CD4-positive, CD25-positive, alpha-beta regulatory T cell (primary cell): Measurements from ENCODE around the gene IQSEC1. TPM values are rescaled to one million over a fixed set of nuclear protein-coding genes. Genes with fewer than 3 reads are reported as not detected.

ENCODE experiments used
- ATAC-seq, 2 donors: fragments of 150-1000 bp; cut with Tn5 transposase; one replicate each; pipeline ENCODE4 v1.10.0; 2021; ENCODE audit warnings: low read depth in 2 of 2, moderate number of reproducible peaks in 2 of 2, moderate library complexity in 1 of 2
- DNase-seq, 3 donors: peaks; one replicate each; pipeline versions ENCODE4 v3.0.0 to v3.0.0-alpha.2; 2012 to 2022; ENCODE audit warnings: mixed read lengths in 1 of 3
- H3K27ac ChIP-seq: one replicate; pipeline ENCODE4 v1.7.0; 2013; ENCODE audit warnings: mild to moderate bottlenecking, low read length; ENCODE audit not compliant: insufficient read depth, poor library complexity, severe bottlenecking
- H3K27me3 ChIP-seq: one replicate; pipeline ENCODE4 v1.7.0; 2013; ENCODE audit warnings: low read length; ENCODE audit not compliant: control insufficient read depth, insufficient read depth
- H3K36me3 ChIP-seq: one replicate; pipeline ENCODE4 v1.7.0; 2013; ENCODE audit warnings: mild to moderate bottlenecking, low read length, moderate library complexity; ENCODE audit not compliant: control insufficient read depth, insufficient read depth
- H3K4me1 ChIP-seq: 2 replicates; pipeline ENCODE4 v1.7.0; 2013; ENCODE audit warnings: mild to moderate bottlenecking, low read length; ENCODE audit not compliant: insufficient read depth, control insufficient read depth, poor library complexity, severe bottlenecking
- H3K4me3 ChIP-seq: one replicate; pipeline ENCODE4 v1.7.0; 2013; ENCODE audit warnings: low read depth, mild to moderate bottlenecking, low read length, moderate library complexity
- H3K9me3 ChIP-seq, 2 experiments: 1 replicate in 1 of 2; 2 replicates in 1 of 2; pipeline ENCODE4 v1.7.0; 2013; ENCODE audit warnings: low read length in 2 of 2, mild to moderate bottlenecking in 1 of 2, moderate library complexity in 1 of 2; ENCODE audit not compliant: control insufficient read depth in 2 of 2
- H3K27ac Mint-ChIP-seq, 3 donors: one replicate each; pipeline ENCODE4 v1.8.0; 2020 to 2022; ENCODE audit warnings: mild to moderate bottlenecking in 3 of 3, mixed read lengths in 3 of 3, moderate library complexity in 2 of 3
- H3K27me3 Mint-ChIP-seq: one replicate; pipeline ENCODE4 v1.8.0; 2022; ENCODE audit warnings: mild to moderate bottlenecking, mixed read lengths
- H3K36me3 Mint-ChIP-seq: one replicate; pipeline ENCODE4 v1.8.0; 2020; ENCODE audit warnings: mixed read lengths
- H3K4me1 Mint-ChIP-seq, 4 donors: one replicate each; pipeline ENCODE4 v1.8.0; 2020 to 2022; ENCODE audit warnings: mixed read lengths in 4 of 4, mild to moderate bottlenecking in 1 of 4
- H3K4me3 Mint-ChIP-seq, 4 donors: one replicate each; pipeline ENCODE4 v1.8.0; 2020 to 2022; ENCODE audit warnings: mild to moderate bottlenecking in 4 of 4, mixed read lengths in 4 of 4, moderate library complexity in 3 of 4
- H3K9me3 Mint-ChIP-seq, 7 donors: one replicate each; pipeline ENCODE4 v1.8.0; 2020 to 2022; ENCODE audit warnings: mixed read lengths in 7 of 7, mild to moderate bottlenecking in 3 of 7, moderate library complexity in 2 of 7
- polyA plus RNA-seq, 4 donors: library from polyadenylated mRNA; unstranded; fragments of 300-500 nt; fragmentation: Illumina TruSeq; gene quantifications; one replicate each; pipeline ENCODE4 v1.2.3, GENCODE V29; 2021
- total RNA-seq: library from RNA; stranded (reverse); gene quantifications from one replicate; pipeline ENCODE4 v1.2.3, GENCODE V29; 2022

Gene IQSEC1
- total and polyA plus RNA-seq, 5 donors from 2014 or later, result 17.7 to 131 (median 21.1) TPM

- no peak overlapping the region for H3K27ac ChIP-seq
- no peaks in the 10 kb centered on the region for H3K27me3 ChIP-seq
- H3K4me3 Mint-ChIP-seq, result no peak overlapping the region
Observed at GRCh38 chr3:12910356-12911099, 162.7 kb downstream of the IQSEC1 start.

GRCh38 chr3:12909710-12910109 is 163.5 kb downstream of the IQSEC1 start:
- DNase-seq, result no peak
- Histone ChIP-seq H3K4me1 (no peaks in the 10 kb centered on the region), H3K36me3 (peaks cover 97% of the 10 kb centered on the region), H3K9me3 (no peaks in the 10 kb centered on the region), H3K4me3 (no peak overlapping the region), H3K27me3 (no peaks in the 10 kb centered on the region), H3K27ac (no peak overlapping the region)
- Mint-ChIP-seq H3K36me3 (peaks cover 21% of the 10 kb centered on the region), H3K4me1 (no peaks in the 10 kb centered on the region), H3K9me3 (no peaks in the 10 kb centered on the region), H3K4me3 (no peak overlapping the region), H3K27ac (no peak overlapping the region), H3K27me3 (no peaks in the 10 kb centered on the region)
- ATAC-seq, result no peak

More at GRCh38 chr3:12910356-12911099, 162.7 kb downstream of the IQSEC1 start:
- ATAC-seq (no peak), DNase-seq (no peak)
- no peak overlapping the region for H3K4me3 ChIP-seq
- H3K27ac Mint-ChIP-seq, result no peak overlapping the region
- peaks cover 21% of the 10 kb centered on the region for H3K36me3 Mint-ChIP-seq
- H3K4me1 ChIP-seq, result no peaks in the 10 kb centered on the region
- peaks cover 97% of the 10 kb centered on the region for H3K36me3 ChIP-seq
- no peaks in the 10 kb centered on the region for H3K9me3 ChIP-seq
- H3K4me1 Mint-ChIP-seq, result peaks cover 0 to 1% (median 0%) of the 10 kb centered on the region in 4 donors
- H3K9me3 Mint-ChIP-seq, result no peaks in the 10 kb centered on the region
- H3K27me3 Mint-ChIP-seq, result no peaks in the 10 kb centered on the region

GRCh38 chr3:12908859-12909258 is 164.4 kb downstream of the IQSEC1 start:
- no peak overlapping the region for H3K27ac ChIP-seq
- H3K4me3 Mint-ChIP-seq, result no peak overlapping the region
- H3K4me1 ChIP-seq, result no peaks in the 10 kb centered on the region
- peak overlapping the region in 2 of 3 donors; percentile 35 to 69 for H3K27ac Mint-ChIP-seq
- no peaks in the 10 kb centered on the region for H3K27me3 ChIP-seq
- no peaks in the 10 kb centered on the region for H3K9me3 Mint-ChIP-seq
- no peak for DNase-seq
- no peaks in the 10 kb centered on the region for H3K9me3 ChIP-seq
- H3K27me3 Mint-ChIP-seq, result no peaks in the 10 kb centered on the region
- H3K36me3 ChIP-seq, result peaks cover 97% of the 10 kb centered on the region
- H3K4me1 Mint-ChIP-seq, result no peaks in the 10 kb centered on the region
- ATAC-seq, result no peak
- H3K36me3 Mint-ChIP-seq, result peaks cover 20% of the 10 kb centered on the region
- H3K4me3 ChIP-seq, result no peak overlapping the region

- ATAC-seq (no peak), DNase-seq (no peak)
- Histone ChIP-seq H3K9me3 (no peaks in the 10 kb centered on the region), H3K27ac (no peak overlapping the region), H3K4me1 (no peaks in the 10 kb centered on the region), H3K4me3 (no peak overlapping the region), H3K27me3 (no peaks in the 10 kb centered on the region), H3K36me3 (peaks cover 96% of the 10 kb centered on the region)
- H3K36me3 Mint-ChIP-seq, result peaks cover 16% of the 10 kb centered on the region
- peak overlapping the region in 2 of 3 donors; percentile 35 to 55 for H3K27ac Mint-ChIP-seq
- H3K4me3 Mint-ChIP-seq, result no peak overlapping the region
- H3K9me3 Mint-ChIP-seq, result no peaks in the 10 kb centered on the region
- no peaks in the 10 kb centered on the region for H3K27me3 Mint-ChIP-seq
- H3K4me1 Mint-ChIP-seq, result no peaks in the 10 kb centered on the region
Observed at GRCh38 chr3:12908136-12908730, 165.0 kb downstream of the IQSEC1 start.

GRCh38 chr3:12907729-12908128 is 165.5 kb downstream of the IQSEC1 start:
- no peak overlapping the region for H3K4me3 Mint-ChIP-seq
- Histone ChIP-seq H3K4me1 (no peaks in the 10 kb centered on the region), H3K27me3 (no peaks in the 10 kb centered on the region), H3K27ac (no peak overlapping the region), H3K4me3 (no peak overlapping the region), H3K9me3 (no peaks in the 10 kb centered on the region), H3K36me3 (peaks cover 94% of the 10 kb centered on the region)
- H3K27me3 Mint-ChIP-seq, result no peaks in the 10 kb centered on the region
- ATAC-seq, result no peak
- no peaks in the 10 kb centered on the region for H3K4me1 Mint-ChIP-seq
- H3K9me3 Mint-ChIP-seq, result no peaks in the 10 kb centered on the region
- H3K36me3 Mint-ChIP-seq, result peaks cover 16% of the 10 kb centered on the region
- H3K27ac Mint-ChIP-seq, result no peak overlapping the region
- no peak for DNase-seq

GRCh38 chr3:12907296-12907695 is 165.9 kb downstream of the IQSEC1 start:
- Histone ChIP-seq H3K4me3 (no peak overlapping the region), H3K27me3 (no peaks in the 10 kb centered on the region), H3K36me3 (peaks cover 94% of the 10 kb centered on the region), H3K9me3 (no peaks in the 10 kb centered on the region), H3K4me1 (no peaks in the 10 kb centered on the region), H3K27ac (no peak overlapping the region)
- Mint-ChIP-seq H3K36me3 (peaks cover 16% of the 10 kb centered on the region), H3K4me1 (no peaks in the 10 kb centered on the region), H3K27me3 (no peaks in the 10 kb centered on the region), H3K4me3 (no peak overlapping the region), H3K27ac (no peak overlapping the region), H3K9me3 (no peaks in the 10 kb centered on the region)
- no peak for ATAC-seq
- DNase-seq, result no peak

- Mint-ChIP-seq H3K4me3 (no peak overlapping the region), H3K4me1 (no peaks in the 10 kb centered on the region), H3K9me3 (no peaks in the 10 kb centered on the region), H3K27ac (peak overlapping the region in 1 of 3 donors; percentile 48), H3K27me3 (no peaks in the 10 kb centered on the region), H3K36me3 (peaks cover 20% of the 10 kb centered on the region)
- H3K4me1 ChIP-seq, result no peaks in the 10 kb centered on the region
- no peak overlapping the region for H3K27ac ChIP-seq
- H3K36me3 ChIP-seq, result peaks cover 94% of the 10 kb centered on the region
- DNase-seq (no peak), ATAC-seq (no peak)
- H3K9me3 ChIP-seq, result no peaks in the 10 kb centered on the region
- no peak overlapping the region for H3K4me3 ChIP-seq
- no peaks in the 10 kb centered on the region for H3K27me3 ChIP-seq
Observed at GRCh38 chr3:12906916-12907290, 166.3 kb downstream of the IQSEC1 start.
